Activated B cell treated with CpG ODN at 0.5 μM for 24 hours (primary cell): Measurements from ENCODE around the gene HLCS. TPM values are rescaled to one million over a fixed set of nuclear protein-coding genes. Genes with fewer than 3 reads are reported as not detected.
"Not testable (repeated sequence)": the region's sequence is repeated elsewhere in the genome, so short reads cannot be mapped to it uniquely, and the experiment has no call there.

Experiments
- ATAC-seq: fragments of 200-7000 bp; cut with Tn5 transposase; one replicate; pipeline ENCODE4 v1.10.0; 2021; ENCODE audit warnings: low read depth, mild to moderate bottlenecking, moderate library complexity
- CTCF ChIA-PET: fragments of 350-600 bp; sonication (Branson Sonifier 250); formaldehyde crosslinking; loops from one replicate; lab custom pipeline; 2021; ENCODE audit warnings: antibody characterized with exemption; lab: Charles Lee
- POLR2A ChIA-PET: fragments of 350-600 bp; sonication (Branson Sonifier 250); formaldehyde crosslinking; loops from one replicate; lab custom pipeline; 2021; ENCODE audit warnings: antibody characterized with exemption; lab: Charles Lee
- DNase-seq: peaks from one replicate; pipeline ENCODE4 v3.0.0; 2022
- H3K27ac Mint-ChIP-seq: one replicate; pipeline ENCODE4 v1.8.0; 2020; ENCODE audit warnings: mixed read lengths
- H3K27me3 Mint-ChIP-seq: one replicate; pipeline ENCODE4 v1.8.0; 2021; ENCODE audit warnings: mixed read lengths
- H3K36me3 Mint-ChIP-seq: one replicate; pipeline ENCODE4 v1.8.0; 2021; ENCODE audit warnings: low read depth, mixed read lengths
- H3K4me1 Mint-ChIP-seq: one replicate; pipeline ENCODE4 v1.8.0; 2021; ENCODE audit warnings: mixed read lengths
- H3K4me3 Mint-ChIP-seq: one replicate; pipeline ENCODE4 v1.8.0; 2020; ENCODE audit warnings: mild to moderate bottlenecking, mixed read lengths
- H3K9me3 Mint-ChIP-seq: one replicate; pipeline ENCODE4 v1.8.0; 2020; ENCODE audit warnings: mixed read lengths
- CTCF ChIP-seq: fragments of 200-600 bp; IDR thresholded peaks from one replicate; pipeline ENCODE4 v1.8.0; 2022; ENCODE audit warnings: antibody characterized with exemption, mild to moderate bottlenecking
- intact Hi-C: fragments of 100-400 bp; cut with micrococcal nuclease; formaldehyde crosslinking; loops from one replicate; pipeline ENCODE4 v1.15.1; 2024
- total RNA-seq: library from RNA; stranded (reverse); gene quantifications from 2 replicates; pipeline ENCODE4 v1.2.3, GENCODE V29; 2022

HLCS gene
- total RNA-seq, 1 donor from 2014 or later = 10.6 TPM

GRCh38 chr21:36962098-36962780, 4.2 kb downstream of the HLCS start:
- no peaks in the 10 kb centered on the region for H3K9me3 Mint-ChIP-seq
- CTCF ChIA-PET = no interaction called here
- DNase-seq (no peak), ATAC-seq (no peak)
- intact Hi-C loops = no loop called here
- POLR2A ChIA-PET = no interaction called here
- H3K4me3 Mint-ChIP-seq = no peak overlapping the region
- no peak overlapping the region for H3K27ac Mint-ChIP-seq
- H3K4me1 Mint-ChIP-seq = peaks cover 20% of the 10 kb centered on the region
- no peaks in the 10 kb centered on the region for H3K27me3 Mint-ChIP-seq
- TF ChIP-seq CTCF = no peak
- H3K36me3 Mint-ChIP-seq = peaks cover 8% of the 10 kb centered on the region

DNA sequence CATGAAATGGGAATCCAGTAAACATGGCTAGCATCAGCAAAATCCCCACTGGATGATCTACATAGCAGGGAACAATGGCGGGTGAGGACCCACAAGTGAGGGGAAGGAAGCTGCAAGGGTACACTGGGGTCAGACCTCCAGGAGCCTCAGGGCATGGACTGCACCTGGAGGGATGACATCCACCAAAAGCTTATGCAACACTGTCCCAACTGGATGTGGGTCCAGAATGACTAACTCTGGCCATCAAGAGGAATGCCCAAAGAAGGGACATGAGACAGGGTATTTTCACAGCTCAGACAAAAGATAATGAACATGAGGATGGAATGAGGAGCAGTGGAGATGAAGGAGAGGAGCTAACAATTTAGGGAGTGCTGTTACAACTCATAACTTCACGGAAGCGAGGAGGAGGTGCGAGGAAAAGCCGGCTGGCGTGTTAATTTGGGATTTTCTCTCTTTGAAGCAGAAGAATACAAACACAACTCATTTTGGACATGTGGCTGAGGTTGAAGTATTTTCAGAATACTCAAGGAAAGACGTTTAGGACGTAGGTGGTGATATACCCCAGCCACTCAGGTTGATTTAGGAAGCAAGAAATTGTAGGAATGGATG, 5.7 kb downstream of the HLCS start:
- H3K4me1 Mint-ChIP-seq = peaks cover 15% of the 10 kb centered on the region
- H3K4me3 Mint-ChIP-seq = no peak overlapping the region
- peaks cover 15% of the 10 kb centered on the region for H3K36me3 Mint-ChIP-seq
- intact Hi-C loops = no loop called here
- CTCF ChIA-PET = no interaction called here
- H3K9me3 Mint-ChIP-seq = no peaks in the 10 kb centered on the region
- DNase-seq (no peak), ATAC-seq (no peak)
- no peak for TF ChIP-seq CTCF
- POLR2A ChIA-PET = no interaction called here
- H3K27ac Mint-ChIP-seq = no peak overlapping the region
- H3K27me3 Mint-ChIP-seq = no peaks in the 10 kb centered on the region

DNA sequence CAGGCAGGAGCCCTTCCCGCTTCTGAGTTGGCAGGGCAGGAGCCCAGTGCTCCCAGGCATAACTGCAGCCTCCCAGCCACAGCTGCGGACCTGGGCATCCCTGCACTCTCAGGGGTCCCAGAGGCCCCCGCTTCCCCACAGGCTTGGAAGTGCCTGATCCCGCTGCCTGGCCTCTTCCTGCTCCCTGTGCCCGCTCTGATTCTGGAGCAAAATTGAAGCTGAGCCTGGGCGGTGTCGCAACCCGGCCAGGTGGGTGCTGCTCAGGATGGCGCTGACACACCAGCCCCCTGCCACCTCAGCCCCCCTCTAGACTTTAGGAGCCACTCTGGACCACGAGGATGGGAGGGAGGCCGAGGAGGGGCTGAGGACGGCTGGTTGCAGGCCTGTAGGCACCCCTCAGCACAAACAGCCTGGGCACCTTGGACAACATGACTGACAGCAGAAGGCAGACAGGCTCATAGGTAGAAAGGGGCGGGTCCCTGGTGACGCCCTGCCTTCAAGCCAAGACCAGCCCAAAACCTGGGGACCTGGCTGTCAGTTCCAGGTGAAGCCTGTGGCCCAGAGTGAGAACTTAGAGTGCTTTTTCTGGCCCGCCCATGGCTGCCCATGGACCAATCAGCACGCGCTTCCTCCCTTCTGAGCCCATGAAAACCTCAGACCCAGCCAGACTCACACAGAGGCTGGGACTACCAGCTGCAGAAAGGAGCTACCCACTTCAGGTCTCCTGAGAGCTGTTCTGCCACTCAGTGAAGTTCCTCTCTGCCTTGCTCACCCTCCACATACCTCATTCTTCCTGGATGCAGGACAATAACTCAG, 7.2 kb downstream of the HLCS start:
- no peaks in the 10 kb centered on the region for H3K9me3 Mint-ChIP-seq
- no peak for DNase-seq
- ChIA-PET CTCF (no interaction called here), POLR2A (no interaction called here)
- intact Hi-C loops = no loop called here
- H3K4me1 Mint-ChIP-seq = no peaks in the 10 kb centered on the region
- TF ChIP-seq CTCF = no peak
- no peak for ATAC-seq
- peaks cover 15% of the 10 kb centered on the region for H3K36me3 Mint-ChIP-seq
- H3K4me3 Mint-ChIP-seq = no peak overlapping the region
- H3K27ac Mint-ChIP-seq = no peak overlapping the region
- no peaks in the 10 kb centered on the region for H3K27me3 Mint-ChIP-seq

DNA sequence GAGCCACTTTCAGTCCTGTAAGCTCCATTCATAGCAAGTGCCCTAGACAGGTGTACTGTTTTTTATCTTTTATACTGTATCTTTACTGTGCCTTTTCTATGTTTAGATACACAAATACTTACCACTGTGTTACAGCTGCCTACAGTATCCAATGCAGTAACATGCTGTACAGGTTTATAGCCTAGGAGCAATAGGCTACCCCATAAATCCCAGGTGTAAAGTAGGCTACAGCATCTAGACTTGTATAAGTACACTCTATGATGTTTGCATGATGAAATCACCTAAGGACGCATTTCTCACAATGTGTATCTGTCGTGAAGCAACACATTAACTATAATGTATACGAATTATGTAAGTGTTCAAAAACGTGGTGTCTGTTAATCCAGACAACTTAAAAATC, 10.7 kb downstream of the HLCS start:
- peaks cover 12% of the 10 kb centered on the region for H3K36me3 Mint-ChIP-seq
- no peak overlapping the region for H3K4me3 Mint-ChIP-seq
- ChIA-PET POLR2A (interaction anchor here (0.6 kb wide), 1 partner anchor 537 kb away, joined by 5 read pairs; no protein-coding TSS in a partner anchor), CTCF (interaction anchor here (1.2 kb wide), 1 partner anchor 21 kb away, joined by 3 read pairs; no protein-coding TSS in a partner anchor)
- intact Hi-C loops = no loop called here
- no peak for TF ChIP-seq CTCF
- H3K9me3 Mint-ChIP-seq = no peaks in the 10 kb centered on the region
- ATAC-seq = no peak
- H3K27ac Mint-ChIP-seq = no peak overlapping the region
- no peaks in the 10 kb centered on the region for H3K27me3 Mint-ChIP-seq
- DNase-seq = no peak
- no peaks in the 10 kb centered on the region for H3K4me1 Mint-ChIP-seq

GRCh38 chr21:36952331-36952730, 14.1 kb downstream of the HLCS start:
- peaks cover 18% of the 10 kb centered on the region for H3K36me3 Mint-ChIP-seq
- H3K27me3 Mint-ChIP-seq, H3K4me1 Mint-ChIP-seq, CTCF ChIA-PET, H3K9me3 Mint-ChIP-seq, POLR2A ChIA-PET, DNase-seq, H3K27ac Mint-ChIP-seq, H3K4me3 Mint-ChIP-seq, ATAC-seq, intact Hi-C loops: not testable (repeated sequence)
